Effector CD8-positive, alpha-beta T cell (primary cell): ENCODE measurements around the gene SFTPD.
A peak's percentile ranks its signal among the peaks of the same experiment; 100 is the strongest.

Experiments
- DNase-seq: peaks from one replicate; lab custom pipeline; 2025; lab: John Stamatoyannopoulos, UW

SFTPD gene

GRCh38 chr10:79944428-79945395 is 4.2 kb downstream of the SFTPD start:
- no peak for DNase-seq

GRCh38 chr10:79943871-79944270 is 5.0 kb downstream of the SFTPD start:
- no peak for DNase-seq

GRCh38 chr10:79942261-79943185 is 6.4 kb downstream of the SFTPD start:
- DNase-seq: no peak

DNA sequence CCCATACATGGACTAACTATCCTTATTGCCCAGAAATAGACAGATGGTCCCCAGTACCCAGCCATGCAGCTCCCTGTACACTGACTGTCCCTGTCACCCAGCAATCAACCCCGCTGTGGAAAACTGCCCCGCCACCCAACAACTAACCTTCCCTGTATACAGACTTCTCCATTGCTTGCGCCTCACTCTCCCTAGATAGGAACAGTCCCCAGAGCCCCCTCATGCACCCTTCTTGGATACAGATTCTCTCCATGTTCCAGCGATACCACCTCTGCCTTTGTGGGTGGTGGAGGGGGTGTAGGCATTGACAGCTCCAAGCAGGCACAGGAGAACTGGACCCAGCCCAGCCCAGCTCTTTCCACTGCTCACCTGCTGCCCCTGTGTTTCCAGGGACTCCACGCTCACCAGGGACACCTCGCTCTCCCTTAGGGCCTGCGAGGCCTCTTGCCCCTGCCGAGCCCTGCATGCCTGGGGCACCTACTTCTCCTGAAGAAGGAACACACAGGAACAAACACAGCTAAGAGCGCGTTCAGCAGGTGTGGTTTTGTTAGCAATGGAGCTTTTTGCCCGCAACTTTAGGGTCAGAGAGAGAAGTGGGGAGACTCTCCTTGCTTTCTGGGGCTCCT is 7.2 kb downstream of the SFTPD start:
- no peak for DNase-seq

GRCh38 chr10:79941146-79941545 is 7.8 kb downstream of the SFTPD start:
- no peak for DNase-seq

- DNase-seq: no peak
Measured at GRCh38 chr10:79940431-79940830, 8.5 kb downstream of the SFTPD start.

DNA sequence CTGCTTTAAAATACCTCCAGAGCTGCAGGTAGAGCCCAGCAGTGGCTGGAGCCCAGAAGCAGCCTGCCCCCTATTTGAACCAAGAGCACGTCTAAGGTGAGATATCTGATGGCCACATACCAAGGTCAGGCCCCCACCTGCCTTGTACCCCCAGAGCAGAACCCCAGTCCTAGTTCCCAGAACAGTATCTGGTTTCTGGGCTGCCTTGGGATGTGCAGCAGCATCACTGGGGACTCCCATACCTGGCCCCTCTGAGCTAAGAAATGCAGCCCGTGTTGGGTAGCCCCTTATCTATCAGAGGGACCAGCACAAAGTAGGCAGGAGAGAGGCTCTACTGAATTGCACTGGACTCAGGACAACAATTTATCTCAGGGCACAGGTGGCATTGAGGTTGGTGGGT is 8.9 kb downstream of the SFTPD start:
- no peak for DNase-seq

- no peak for DNase-seq
Measured at GRCh38 chr10:79938728-79939406, 10.0 kb downstream of the SFTPD start.

- DNase-seq: no peak
Measured at GRCh38 chr10:79937701-79938151, 11.2 kb downstream of the SFTPD start.

DNA sequence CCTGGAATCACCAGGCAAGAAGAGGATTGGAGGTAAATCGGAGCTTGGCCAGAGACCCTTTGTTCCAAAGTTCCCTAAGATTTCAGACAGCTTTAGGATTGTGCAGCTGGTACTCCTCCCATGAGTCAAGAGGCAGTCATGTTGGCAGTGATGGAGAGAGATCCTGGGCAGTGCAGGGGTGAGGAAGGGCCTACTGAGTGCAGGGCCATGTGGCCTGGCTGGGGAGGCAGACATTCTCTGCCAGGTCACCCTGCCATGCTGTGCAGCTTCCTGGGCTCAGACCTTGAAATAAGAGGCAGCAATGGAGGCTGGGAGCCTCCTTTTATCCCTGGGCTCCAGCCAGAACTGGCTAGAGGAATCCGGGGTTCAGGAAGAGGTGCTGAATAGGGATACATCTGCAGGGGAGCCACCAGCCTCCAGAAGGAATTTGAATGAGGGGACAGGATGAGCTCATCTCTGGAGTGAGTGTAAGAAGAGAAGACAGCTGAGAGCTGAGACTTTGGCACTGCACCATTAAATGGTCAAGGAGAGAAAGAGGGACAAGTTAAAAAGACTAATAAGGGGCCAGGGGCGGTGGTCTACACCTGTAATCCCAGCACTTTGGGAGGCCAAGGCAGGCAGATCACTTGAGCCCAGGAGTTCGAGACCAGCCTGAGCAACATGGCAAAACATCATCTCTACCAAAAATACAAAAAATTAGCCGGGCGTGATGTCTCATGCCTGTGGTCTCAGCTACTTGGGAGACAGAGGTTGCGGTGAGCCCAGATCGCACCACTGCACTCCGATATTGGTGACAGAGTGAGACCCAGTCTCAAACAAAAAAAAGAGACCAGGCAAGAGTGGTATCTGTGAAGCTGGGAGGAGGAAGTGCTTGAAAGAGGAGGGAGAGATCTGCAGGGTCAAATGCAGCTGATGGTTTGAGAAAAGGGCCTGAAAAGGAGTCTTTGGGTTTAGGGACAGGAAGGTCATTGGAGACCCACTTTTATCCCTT is 12.0 kb downstream of the SFTPD start:
- DNase-seq: no peak

- no peak for DNase-seq
Measured at GRCh38 chr10:79933961-79934360, 14.9 kb downstream of the SFTPD start.

DNA sequence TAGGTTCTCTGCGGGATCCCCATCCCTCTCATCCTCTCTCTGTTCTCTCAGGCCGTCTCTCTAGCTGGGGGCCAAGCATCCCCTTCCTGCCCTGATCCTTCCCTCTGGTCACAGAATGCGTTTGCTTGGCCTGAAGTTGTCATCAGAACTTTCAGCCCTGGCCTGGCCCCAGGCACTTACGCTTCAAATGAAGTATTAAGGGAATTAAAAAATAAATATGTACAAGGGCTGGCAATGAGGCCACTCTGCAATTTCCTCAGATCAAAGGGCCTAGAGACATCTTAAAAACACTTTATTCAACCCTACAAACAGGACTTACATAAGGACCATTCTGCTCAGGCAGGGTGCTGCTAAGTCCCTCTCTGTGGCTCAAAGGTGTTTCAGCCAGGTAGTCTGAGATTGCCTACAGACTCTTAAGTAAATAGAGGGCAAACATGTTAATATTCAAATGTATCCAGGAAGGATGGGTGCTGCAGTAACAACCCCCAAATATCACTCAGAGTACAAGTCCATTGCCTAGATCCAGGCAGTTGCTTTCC is 16.0 kb downstream of the SFTPD start:
- no peak for DNase-seq

DNA sequence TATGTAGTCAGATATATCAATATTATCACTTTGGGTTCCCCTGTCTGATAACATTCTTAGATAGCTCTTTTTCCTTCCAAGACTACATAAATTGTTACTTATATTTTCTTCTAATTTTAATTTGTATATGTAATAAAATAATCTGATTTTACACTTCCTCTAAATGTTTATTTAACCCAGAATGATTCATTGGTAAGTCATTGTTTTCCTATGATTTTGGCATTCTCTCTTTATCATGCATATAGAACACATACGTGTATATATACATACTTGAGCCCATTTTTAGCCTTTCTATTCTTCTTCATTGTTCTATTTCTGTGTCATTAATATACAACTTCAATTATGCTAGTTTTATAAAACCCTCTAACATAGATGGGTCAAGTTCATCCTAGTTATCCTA is 16.6 kb downstream of the SFTPD start:
- DNase-seq: no peak

GRCh38 chr10:79930751-79931150 is 18.2 kb downstream of the SFTPD start:
- DNase-seq: no peak

- DNase-seq: no peak
Measured at GRCh38 chr10:79930267-79930666, 18.6 kb downstream of the SFTPD start.

GRCh38 chr10:79929409-79929904 is 19.4 kb downstream of the SFTPD start:
- peak; percentile 37 for DNase-seq

GRCh38 chr10:79928028-79928583 is 20.8 kb downstream of the SFTPD start:
- no peak for DNase-seq

- no peak for DNase-seq
Measured at GRCh38 chr10:79927111-79927828, 21.6 kb downstream of the SFTPD start.

GRCh38 chr10:79926037-79926436 is 22.9 kb downstream of the SFTPD start:
- no peak for DNase-seq
